ENCODE results near the gene RFFL. TPM values are rescaled to one million over a fixed set of nuclear protein-coding genes. Genes with fewer than 3 reads are reported as not detected.

RFFL gene
- total and polyA plus RNA-seq, 4 donors: 12.9 to 28.1 (median 19.8) TPM

GRCh38 chr17:34987232-34987631, 76.3 kb downstream of the RFFL start:
- Histone ChIP-seq H3K4me1 (ENCODE audit: control insufficient read depth, insufficient read depth, low read length) (peaks cover 3% of the 10 kb centered on the region), H3K4me3 (ENCODE audit: low read depth, low read length) (no peak overlapping the region), H3K27ac (ENCODE audit: low read depth, low read length) (no peak overlapping the region), H3K27me3 (ENCODE audit: control insufficient read depth, insufficient read depth, low read length) (no peaks in the 10 kb centered on the region), H3K9me3 (ENCODE audit: control insufficient read depth, insufficient read depth, low read length) (no peaks in the 10 kb centered on the region), H3K36me3 (ENCODE audit: control insufficient read depth, insufficient read depth, low read length) (peaks cover 39% of the 10 kb centered on the region)
- DNase-seq (ENCODE audit: low read depth in 4 of 6, low spot score in 6 of 6): no peak
- no CpG with 5 or more reads among the region's 2 CpGs for WGBS (ENCODE audit: insufficient coverage)

- Histone ChIP-seq H3K4me3 (ENCODE audit: low read depth, low read length) (peak overlapping the region; percentile 74), H3K9me3 (ENCODE audit: control insufficient read depth, insufficient read depth, low read length) (no peaks in the 10 kb centered on the region), H3K27ac (ENCODE audit: low read depth, low read length) (peak overlapping the region; percentile 93), H3K36me3 (ENCODE audit: control insufficient read depth, insufficient read depth, low read length) (peaks cover 16% of the 10 kb centered on the region), H3K4me1 (ENCODE audit: control insufficient read depth, insufficient read depth, low read length) (peaks cover 5% of the 10 kb centered on the region), H3K27me3 (ENCODE audit: control insufficient read depth, insufficient read depth, low read length) (no peaks in the 10 kb centered on the region)
- DNase-seq (ENCODE audit: low read depth in 4 of 6, low spot score in 6 of 6): peak in 1 of 6 donors; percentile 68
- no CpG with 5 or more reads among the region's 8 CpGs for WGBS (ENCODE audit: insufficient coverage)
Observed at GRCh38 chr17:34981538-34982241, 81.8 kb downstream of the RFFL start.

GRCh38 chr17:34980681-34981537, 82.6 kb downstream of the RFFL start:
- Histone ChIP-seq H3K4me3 (ENCODE audit: low read depth, low read length) (peak overlapping the region; percentile 74), H3K27me3 (ENCODE audit: control insufficient read depth, insufficient read depth, low read length) (no peaks in the 10 kb centered on the region)

GRCh38 chr17:34980353-34980680, 83.2 kb downstream of the RFFL start, which contains the start of gene LIG3:
LIG3 (plus strand) TSS chr17:34980512; CDS start chr17:34983006, 2,494 bp downstream.
- Histone ChIP-seq H3K27me3 (ENCODE audit: control insufficient read depth, insufficient read depth, low read length) (no peaks in the 10 kb centered on the region), H3K4me3 (ENCODE audit: low read depth, low read length) (peak within 1 kb of the TSS; percentile 74), H3K36me3 (ENCODE audit: control insufficient read depth, insufficient read depth, low read length) (peaks cover 10% of the 10 kb centered on the region), H3K27ac (ENCODE audit: low read depth, low read length) (peak within 1 kb of the TSS; percentile 93), H3K9me3 (ENCODE audit: control insufficient read depth, insufficient read depth, low read length) (no peaks in the 10 kb centered on the region), H3K4me1 (ENCODE audit: control insufficient read depth, insufficient read depth, low read length) (peaks cover 5% of the 10 kb centered on the region)
- 0% methylated on average over 39 of the region's 39 CpGs for WGBS (ENCODE audit: insufficient coverage)
- DNase-seq (ENCODE audit: low read depth in 4 of 6, low spot score in 6 of 6): peak; percentile 80 to 98 (median 89)

More at GRCh38 chr17:34980681-34981537, 82.6 kb downstream of the RFFL start:
- H3K4me1 ChIP-seq (ENCODE audit: control insufficient read depth, insufficient read depth, low read length): peaks cover 5% of the 10 kb centered on the region
- DNase-seq (ENCODE audit: low read depth in 4 of 6, low spot score in 6 of 6): peak; percentile 47 to 91 (median 60)
- WGBS (ENCODE audit: insufficient coverage): under 1% methylated on average over 61 of the region's 69 CpGs
- H3K36me3 ChIP-seq (ENCODE audit: control insufficient read depth, insufficient read depth, low read length): peaks cover 10% of the 10 kb centered on the region
- H3K9me3 ChIP-seq (ENCODE audit: control insufficient read depth, insufficient read depth, low read length): no peaks in the 10 kb centered on the region
- peak overlapping the region; percentile 93 for H3K27ac ChIP-seq (ENCODE audit: low read depth, low read length)

GRCh38 chr17:34979650-34980352, 83.7 kb downstream of the RFFL start:
- H3K4me1 ChIP-seq (ENCODE audit: control insufficient read depth, insufficient read depth, low read length): peaks cover 5% of the 10 kb centered on the region
- peak overlapping the region; percentile 67 for H3K27ac ChIP-seq (ENCODE audit: low read depth, low read length)
- H3K36me3 ChIP-seq (ENCODE audit: control insufficient read depth, insufficient read depth, low read length): peaks cover 9% of the 10 kb centered on the region
- 20% methylated on average over 9 of the region's 15 CpGs for WGBS (ENCODE audit: insufficient coverage)
- peak overlapping the region; percentile 67 for H3K4me3 ChIP-seq (ENCODE audit: low read depth, low read length)
- no peaks in the 10 kb centered on the region for H3K27me3 ChIP-seq (ENCODE audit: control insufficient read depth, insufficient read depth, low read length)
- DNase-seq (ENCODE audit: low read depth in 4 of 6, low spot score in 6 of 6): no peak
- H3K9me3 ChIP-seq (ENCODE audit: control insufficient read depth, insufficient read depth, low read length): no peaks in the 10 kb centered on the region

GRCh38 chr17:34979153-34979552, 84.4 kb downstream of the RFFL start:
- WGBS (ENCODE audit: insufficient coverage): 85% methylated on average over 5 of the region's 7 CpGs
- Histone ChIP-seq H3K36me3 (ENCODE audit: control insufficient read depth, insufficient read depth, low read length) (peaks cover 4% of the 10 kb centered on the region), H3K27me3 (ENCODE audit: control insufficient read depth, insufficient read depth, low read length) (no peaks in the 10 kb centered on the region), H3K4me3 (ENCODE audit: low read depth, low read length) (no peak overlapping the region), H3K27ac (ENCODE audit: low read depth, low read length) (no peak overlapping the region), H3K9me3 (ENCODE audit: control insufficient read depth, insufficient read depth, low read length) (no peaks in the 10 kb centered on the region), H3K4me1 (ENCODE audit: control insufficient read depth, insufficient read depth, low read length) (peaks cover 5% of the 10 kb centered on the region)
- no peak for DNase-seq (ENCODE audit: low read depth in 4 of 6, low spot score in 6 of 6)

- Histone ChIP-seq H3K27me3 (ENCODE audit: control insufficient read depth, insufficient read depth, low read length) (no peaks in the 10 kb centered on the region), H3K9me3 (ENCODE audit: control insufficient read depth, insufficient read depth, low read length) (no peaks in the 10 kb centered on the region), H3K4me1 (ENCODE audit: control insufficient read depth, insufficient read depth, low read length) (no peaks in the 10 kb centered on the region), H3K4me3 (ENCODE audit: low read depth, low read length) (no peak overlapping the region), H3K36me3 (ENCODE audit: control insufficient read depth, insufficient read depth, low read length) (no peaks in the 10 kb centered on the region), H3K27ac (ENCODE audit: low read depth, low read length) (no peak overlapping the region)
- no peak for DNase-seq (ENCODE audit: low read depth in 4 of 6, low spot score in 6 of 6)
- 75% methylated on average over 2 of the region's 3 CpGs for WGBS (ENCODE audit: insufficient coverage)
Observed at GRCh38 chr17:34974794-34975785, 88.4 kb downstream of the RFFL start.

- Histone ChIP-seq H3K9me3 (ENCODE audit: control insufficient read depth, insufficient read depth, low read length) (no peaks in the 10 kb centered on the region), H3K27ac (ENCODE audit: low read depth, low read length) (no peak overlapping the region), H3K36me3 (ENCODE audit: control insufficient read depth, insufficient read depth, low read length) (no peaks in the 10 kb centered on the region), H3K4me3 (ENCODE audit: low read depth, low read length) (no peak overlapping the region), H3K27me3 (ENCODE audit: control insufficient read depth, insufficient read depth, low read length) (no peaks in the 10 kb centered on the region), H3K4me1 (ENCODE audit: control insufficient read depth, insufficient read depth, low read length) (no peaks in the 10 kb centered on the region)
- DNase-seq (ENCODE audit: low read depth in 4 of 6, low spot score in 6 of 6): no peak
- WGBS (ENCODE audit: insufficient coverage): no CpG with 5 or more reads among the region's 2 CpGs
Observed at GRCh38 chr17:34974179-34974578, 89.3 kb downstream of the RFFL start.
